A549 (cell line): Measurements from ENCODE around the gene ODAD4.
A peak's percentile ranks its signal among the peaks of the same experiment; 100 is the strongest.

Experiments used
- CHD4 ChIP-seq: fragments of 200-600 bp; sonication (generic); IDR thresholded peaks from 2 replicates; pipeline ENCODE4 v1.6.1; 2016; ENCODE audit warnings: antibody characterized with exemption, mild to moderate bottlenecking, borderline replicate concordance
- CTCF ChIP-seq: fragments of >200 bp; sonication (Bioruptor Twin); formaldehyde crosslinking; IDR thresholded peaks from 3 replicates; pipeline ENCODE4 v1.5.1; 2016
- E2F6 ChIP-seq: IDR thresholded peaks from 2 replicates; pipeline ENCODE4 v1.6.1; 2012; ENCODE audit warnings: low read depth, borderline replicate concordance
- EP300 ChIP-seq, 2 experiments: fragments of >200 bp; sonication (Bioruptor Twin); formaldehyde crosslinking; IDR thresholded peaks; 2 replicates in 1 of 2; 3 replicates in 1 of 2; pipeline ENCODE4 v1.6.1; 2016 to 2017
- JUN ChIP-seq, 2 experiments: fragments of >200 bp; sonication (Bioruptor Twin); formaldehyde crosslinking; IDR thresholded peaks; 2 replicates in 1 of 2; 3 replicates in 1 of 2; pipeline ENCODE4 v1.6.1; 2016 to 2017
- MAZ ChIP-seq: fragments of 150-350 bp; IDR thresholded peaks from 2 replicates; pipeline ENCODE4 v1.6.1; 2014; ENCODE audit warnings: antibody characterized with exemption, low read depth, low read length, borderline replicate concordance
- MYC ChIP-seq: IDR thresholded peaks from 2 replicates; pipeline ENCODE4 v1.6.1; 2012; ENCODE audit warnings: mild to moderate bottlenecking, inconsistent platforms, low read length, improper control_type of control experiment, borderline replicate concordance
- NR3C1 ChIP-seq: fragments of >200 bp; sonication (Bioruptor Twin); formaldehyde crosslinking; IDR thresholded peaks from 3 replicates; pipeline ENCODE4 v1.6.1; 2017
- POLR2A ChIP-seq: IDR thresholded peaks from 2 replicates; pipeline ENCODE4 v1.6.1; 2012; ENCODE audit warnings: mild to moderate bottlenecking, low read length
- RAD21 ChIP-seq, 2 experiments: fragments of >200 bp in 1 of 2; sonication (Bioruptor Twin) in 1 of 2; formaldehyde crosslinking in 1 of 2; IDR thresholded peaks in 1 of 2; conservative IDR thresholded peaks in 1 of 2; 2 replicates in 1 of 2; 3 replicates in 1 of 2; pipeline ENCODE4 v1.6.1; 2012 to 2018; ENCODE audit warnings: inconsistent platforms in 1 of 2
- RARB ChIP-seq: fragments of 250-450 bp; sonication (Bioruptor Pico); IDR thresholded peaks from 2 replicates; pipeline ENCODE4 v1.8.0; 2021; ENCODE audit warnings: mild to moderate bottlenecking, moderate library complexity
- ZC3H11A ChIP-seq: fragments of 450-650 bp; IDR thresholded peaks from 2 replicates; pipeline ENCODE4 v1.6.1; 2014; ENCODE audit warnings: antibody characterized with exemption, mild to moderate bottlenecking
- TF ChIP-seq, protein P1 (sequence below): fragments of 200-600 bp; sonication (generic); IDR thresholded peaks from 2 replicates; pipeline ENCODE4 v1.6.1; 2016; ENCODE audit warnings: antibody characterized with exemption, mild to moderate bottlenecking, moderate library complexity
- TF ChIP-seq, protein P2 (sequence below): fragments of 450-650 bp; IDR thresholded peaks from 2 replicates; pipeline ENCODE4 v1.6.1; 2014; ENCODE audit warnings: antibody characterized with exemption

- TF ChIP-seq CTCF = no peak; the same call in 2 of the 3 replicates
- TF ChIP-seq E2F6 = no peak
- no peak for TF ChIP-seq EP300 (IDR thresholded peaks at IDR 0.05)
- no peak for TF ChIP-seq POLR2A
- 0 out of 5 replicates have a peak, but pooled peaks of 1 of the 2 experiments have one; percentile 2 for TF ChIP-seq JUN (IDR thresholded peaks at IDR 0.05)
- TF ChIP-seq, protein P1, sequence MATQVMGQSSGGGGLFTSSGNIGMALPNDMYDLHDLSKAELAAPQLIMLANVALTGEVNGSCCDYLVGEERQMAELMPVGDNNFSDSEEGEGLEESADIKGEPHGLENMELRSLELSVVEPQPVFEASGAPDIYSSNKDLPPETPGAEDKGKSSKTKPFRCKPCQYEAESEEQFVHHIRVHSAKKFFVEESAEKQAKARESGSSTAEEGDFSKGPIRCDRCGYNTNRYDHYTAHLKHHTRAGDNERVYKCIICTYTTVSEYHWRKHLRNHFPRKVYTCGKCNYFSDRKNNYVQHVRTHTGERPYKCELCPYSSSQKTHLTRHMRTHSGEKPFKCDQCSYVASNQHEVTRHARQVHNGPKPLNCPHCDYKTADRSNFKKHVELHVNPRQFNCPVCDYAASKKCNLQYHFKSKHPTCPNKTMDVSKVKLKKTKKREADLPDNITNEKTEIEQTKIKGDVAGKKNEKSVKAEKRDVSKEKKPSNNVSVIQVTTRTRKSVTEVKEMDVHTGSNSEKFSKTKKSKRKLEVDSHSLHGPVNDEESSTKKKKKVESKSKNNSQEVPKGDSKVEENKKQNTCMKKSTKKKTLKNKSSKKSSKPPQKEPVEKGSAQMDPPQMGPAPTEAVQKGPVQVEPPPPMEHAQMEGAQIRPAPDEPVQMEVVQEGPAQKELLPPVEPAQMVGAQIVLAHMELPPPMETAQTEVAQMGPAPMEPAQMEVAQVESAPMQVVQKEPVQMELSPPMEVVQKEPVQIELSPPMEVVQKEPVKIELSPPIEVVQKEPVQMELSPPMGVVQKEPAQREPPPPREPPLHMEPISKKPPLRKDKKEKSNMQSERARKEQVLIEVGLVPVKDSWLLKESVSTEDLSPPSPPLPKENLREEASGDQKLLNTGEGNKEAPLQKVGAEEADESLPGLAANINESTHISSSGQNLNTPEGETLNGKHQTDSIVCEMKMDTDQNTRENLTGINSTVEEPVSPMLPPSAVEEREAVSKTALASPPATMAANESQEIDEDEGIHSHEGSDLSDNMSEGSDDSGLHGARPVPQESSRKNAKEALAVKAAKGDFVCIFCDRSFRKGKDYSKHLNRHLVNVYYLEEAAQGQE = no peak
- TF ChIP-seq RARB = no peak
- TF ChIP-seq MYC = no peak
- no peak for TF ChIP-seq ZC3H11A
- TF ChIP-seq MAZ = no peak
- TF ChIP-seq, protein P2, sequence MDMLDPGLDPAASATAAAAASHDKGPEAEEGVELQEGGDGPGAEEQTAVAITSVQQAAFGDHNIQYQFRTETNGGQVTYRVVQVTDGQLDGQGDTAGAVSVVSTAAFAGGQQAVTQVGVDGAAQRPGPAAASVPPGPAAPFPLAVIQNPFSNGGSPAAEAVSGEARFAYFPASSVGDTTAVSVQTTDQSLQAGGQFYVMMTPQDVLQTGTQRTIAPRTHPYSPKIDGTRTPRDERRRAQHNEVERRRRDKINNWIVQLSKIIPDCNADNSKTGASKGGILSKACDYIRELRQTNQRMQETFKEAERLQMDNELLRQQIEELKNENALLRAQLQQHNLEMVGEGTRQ = no peak
- TF ChIP-seq RAD21 (conservative IDR thresholded peaks at IDR 0.05 in 1 of 2, IDR thresholded peaks at IDR 0.05 in 1 of 2) = no peak; a peak in 1 of 5 replicates
- TF ChIP-seq NR3C1 = no peak
- no peak for TF ChIP-seq CHD4
These were observed 33.7 kb upstream of the ODAD4 start for GRCh38 chr17:41896726-41897125.
